Kidney epithelial cell (primary cell): ENCODE data around the gene GNPNAT1. TPM values are rescaled to one million over a fixed set of nuclear protein-coding genes. Genes with fewer than 3 reads are reported as not detected.
"Not testable (repeated sequence)": the region's sequence is repeated elsewhere in the genome, so short reads cannot be mapped to it uniquely, and the experiment has no call there.

ENCODE experiments used
- DNase-seq: peaks from one replicate; pipeline ENCODE4 v3.0.0-alpha.2; 2010; ENCODE audit warnings: low read depth
- H3K27me3 ChIP-seq: 2 replicates; pipeline ENCODE4 v1.6.0; 2011; ENCODE audit warnings: low read length; ENCODE audit not compliant: control insufficient read depth, insufficient read depth
- H3K36me3 ChIP-seq: 2 replicates; pipeline ENCODE4 v1.5.1; 2011; ENCODE audit warnings: low read length; ENCODE audit not compliant: control insufficient read depth, insufficient read depth
- H3K4me3 ChIP-seq: 2 replicates; pipeline ENCODE4 v1.5.1; 2011; ENCODE audit warnings: low read depth, mild to moderate bottlenecking, control low read depth, low read length
- CTCF ChIP-seq: IDR thresholded peaks from 2 replicates; pipeline ENCODE4 v1.5.1; 2011; ENCODE audit warnings: mild to moderate bottlenecking, moderate library complexity, low read length, control low read depth, inconsistent platforms; ENCODE audit not compliant: insufficient read depth, poor library complexity, severe bottlenecking
- total RNA-seq: library from RNA; depleted of rRNA; stranded (reverse); fragments of >200 nt; gene quantifications from 2 replicates; pipeline ENCODE4 v1.2.3, GENCODE V29; 2015

The GNPNAT1 gene
- total RNA-seq, 1 donor from 2014 or later = 41.3 TPM

GRCh38 chr14:52769887-52770286 lies 21.5 kb downstream of the GNPNAT1 start:
- H3K36me3 ChIP-seq = no peaks in the 10 kb centered on the region
- no peak for DNase-seq
- no peak for TF ChIP-seq CTCF
- no peak overlapping the region for H3K4me3 ChIP-seq
- no peaks in the 10 kb centered on the region for H3K27me3 ChIP-seq

- DNase-seq = no peak
- Histone ChIP-seq H3K27me3 (no peaks in the 10 kb centered on the region), H3K4me3 (no peak overlapping the region), H3K36me3 (no peaks in the 10 kb centered on the region)
- no peak for TF ChIP-seq CTCF
These were observed 24.2 kb downstream of the GNPNAT1 start for GRCh38 chr14:52767058-52767833.

GRCh38 chr14:52762923-52763322 lies 28.5 kb downstream of the GNPNAT1 start:
- not testable (repeated sequence) for DNase-seq, H3K27me3 ChIP-seq, H3K36me3 ChIP-seq, H3K4me3 ChIP-seq

- H3K36me3 ChIP-seq = no peaks in the 10 kb centered on the region
- TF ChIP-seq CTCF = no peak
- H3K27me3 ChIP-seq = no peaks in the 10 kb centered on the region
- no peak overlapping the region for H3K4me3 ChIP-seq
- DNase-seq = no peak
These were observed 32.3 kb downstream of the GNPNAT1 start for GRCh38 chr14:52759145-52759544.

GRCh38 chr14:52755607-52756316 lies 35.6 kb downstream of the GNPNAT1 start:
- Histone ChIP-seq H3K27me3 (no peaks in the 10 kb centered on the region), H3K36me3 (no peaks in the 10 kb centered on the region), H3K4me3 (no peak overlapping the region)
- DNase-seq = no peak
- no peak for TF ChIP-seq CTCF

GRCh38 chr14:52748647-52749292 lies 42.6 kb downstream of the GNPNAT1 start:
- no peak for TF ChIP-seq CTCF
- Histone ChIP-seq H3K4me3 (no peak overlapping the region), H3K36me3 (no peaks in the 10 kb centered on the region), H3K27me3 (no peaks in the 10 kb centered on the region)
- DNase-seq = no peak
